HG03520 (cell line): ENCODE data around the gene SNRNP200.

Experiments used
- ATAC-seq: cut with Tn5 transposase; IDR thresholded peaks from one replicate; pipeline ENCODE4 v1.9.1; 2021; ENCODE audit warnings: mild to moderate bottlenecking, moderate library complexity; ENCODE audit not compliant: unreplicated experiment

Gene SNRNP200

DNA sequence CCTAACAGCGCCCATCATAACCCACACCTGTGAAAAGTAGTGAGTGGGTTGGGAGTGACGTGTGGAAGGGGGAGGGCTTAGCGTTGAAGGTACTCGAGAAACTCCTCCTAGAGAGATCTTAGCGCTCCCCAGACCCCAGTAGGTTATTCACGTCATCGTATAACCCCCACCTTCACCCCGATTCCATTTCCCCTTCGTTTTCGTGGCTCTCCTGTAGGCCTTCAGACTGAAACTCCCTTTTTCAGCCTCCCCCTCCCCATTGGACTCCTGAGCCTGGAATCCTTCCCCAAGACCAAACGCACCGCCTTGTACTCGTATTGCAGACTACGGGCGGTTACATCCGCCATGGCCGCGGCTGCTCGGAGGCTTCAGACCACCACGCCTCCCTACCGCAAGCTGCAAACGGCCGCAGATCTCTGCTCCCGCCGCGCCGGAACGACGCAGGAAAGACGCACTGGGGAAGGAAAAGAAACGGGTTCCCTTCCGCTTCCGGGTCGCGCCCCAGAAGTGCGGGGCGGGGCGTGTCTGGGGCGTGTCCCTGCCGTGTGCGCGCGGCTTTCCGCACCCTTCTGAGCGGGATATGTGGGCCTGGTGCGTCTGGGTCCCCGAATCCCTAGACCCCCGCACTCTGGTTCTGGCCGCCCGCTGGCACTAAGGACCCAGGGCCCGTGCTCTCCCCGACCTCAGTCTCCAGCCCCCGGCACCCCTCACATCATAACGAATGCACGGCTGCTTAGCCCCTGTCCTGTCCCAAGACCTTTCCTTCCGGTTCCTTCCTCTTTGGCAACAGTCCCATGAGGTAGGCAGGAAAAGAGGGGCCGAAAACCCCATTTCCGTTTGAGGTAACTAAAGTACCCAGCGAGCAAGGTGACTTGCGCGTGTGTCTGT is at the start of gene SNRNP200:
Gene SNRNP200 (minus strand): TSS at position 456 of the 888 bp plus-strand sequence. CDS start 109 bp downstream, at position 347.
- ATAC-seq = peak; percentile 89

DNA sequence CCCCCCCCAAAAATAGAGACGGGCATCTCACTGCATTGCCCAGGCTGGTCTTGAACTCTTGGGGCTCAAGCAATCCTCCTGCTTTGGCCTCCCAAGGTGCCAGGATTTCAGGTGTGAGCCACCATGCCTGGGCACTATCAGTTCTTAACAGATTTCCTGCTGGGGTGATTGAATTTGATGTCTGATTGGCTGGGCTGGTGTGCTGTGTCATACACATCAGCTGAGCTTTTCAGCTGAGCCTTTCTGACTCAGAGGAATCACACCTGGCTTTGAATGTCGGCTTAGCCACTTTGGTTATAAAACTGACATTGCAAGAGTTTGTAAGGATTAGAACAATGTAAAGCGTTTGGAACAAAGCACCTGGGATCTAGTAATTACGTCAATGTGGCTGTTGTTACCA is 49.1 kb upstream of the SNRNP200 start:
- ATAC-seq = no peak

DNA sequence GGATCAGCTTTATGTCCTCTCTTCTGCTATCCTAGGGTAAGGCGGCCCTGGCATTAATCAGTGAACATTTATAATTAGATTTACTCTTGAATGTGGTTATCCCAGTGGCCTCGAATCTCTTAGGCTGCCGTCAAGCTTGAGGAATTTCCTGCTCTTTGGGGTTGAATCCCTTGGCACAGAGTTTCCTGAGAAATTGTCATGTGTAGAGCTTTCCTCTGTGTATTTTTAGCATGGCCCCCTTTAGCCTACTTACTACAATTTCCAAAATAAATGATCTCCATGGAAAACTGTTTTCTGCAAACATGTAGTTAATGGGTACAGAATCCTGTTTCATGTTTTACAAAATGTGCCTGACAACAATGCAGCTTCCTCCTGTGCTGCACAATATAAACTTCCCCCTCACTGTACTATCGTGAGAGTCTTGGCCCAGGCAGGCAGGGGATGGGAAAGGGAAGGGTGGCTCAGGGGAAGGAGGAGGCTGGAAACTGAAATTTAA is 48.3 kb upstream of the SNRNP200 start:
- no peak for ATAC-seq

DNA sequence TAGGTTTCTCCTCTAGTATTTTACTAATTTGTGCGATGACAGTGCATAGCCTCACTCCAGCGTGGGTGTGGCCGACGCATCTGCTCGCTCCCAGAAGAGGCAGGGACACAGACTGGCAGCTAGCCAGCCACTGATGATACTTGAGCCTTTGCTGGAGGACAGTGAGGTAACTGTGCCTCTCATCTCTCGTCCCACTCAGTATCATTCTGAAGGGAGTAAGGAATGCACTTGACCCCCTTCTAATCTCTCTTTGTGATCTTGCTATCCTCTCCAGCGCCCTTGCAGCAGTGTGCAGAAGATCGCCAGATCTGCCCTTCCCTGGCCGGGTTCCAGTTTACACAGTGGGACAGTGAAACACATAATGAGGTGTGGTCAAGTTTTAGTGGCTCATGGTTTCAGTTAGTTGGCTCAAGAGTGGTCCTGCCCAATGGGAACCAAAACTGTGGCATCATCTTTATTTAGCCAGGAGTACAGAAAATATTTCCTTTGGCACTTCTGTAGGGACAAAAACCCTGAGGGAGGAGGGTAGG is 47.8 kb upstream of the SNRNP200 start:
- no peak for ATAC-seq

DNA sequence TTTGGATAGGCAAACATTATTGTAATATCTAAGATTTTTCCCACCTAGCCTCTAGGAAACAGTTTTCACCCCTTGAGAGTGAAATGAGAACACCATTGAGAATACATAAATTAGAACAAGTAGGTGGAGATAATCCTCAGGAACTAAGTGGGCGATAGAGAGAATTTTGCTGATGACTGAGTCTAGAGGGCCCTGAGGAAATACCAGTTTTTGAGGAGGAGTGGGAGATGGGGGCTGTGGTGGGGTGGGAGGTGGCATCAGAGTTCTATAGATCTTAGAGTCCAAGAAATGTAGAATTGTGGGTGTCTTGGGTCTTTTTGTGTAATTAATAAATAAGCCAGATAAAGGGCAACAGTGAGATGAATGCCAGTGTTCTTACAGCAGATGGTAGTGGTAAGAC is 42.0 kb upstream of the SNRNP200 start:
- no peak for ATAC-seq

DNA sequence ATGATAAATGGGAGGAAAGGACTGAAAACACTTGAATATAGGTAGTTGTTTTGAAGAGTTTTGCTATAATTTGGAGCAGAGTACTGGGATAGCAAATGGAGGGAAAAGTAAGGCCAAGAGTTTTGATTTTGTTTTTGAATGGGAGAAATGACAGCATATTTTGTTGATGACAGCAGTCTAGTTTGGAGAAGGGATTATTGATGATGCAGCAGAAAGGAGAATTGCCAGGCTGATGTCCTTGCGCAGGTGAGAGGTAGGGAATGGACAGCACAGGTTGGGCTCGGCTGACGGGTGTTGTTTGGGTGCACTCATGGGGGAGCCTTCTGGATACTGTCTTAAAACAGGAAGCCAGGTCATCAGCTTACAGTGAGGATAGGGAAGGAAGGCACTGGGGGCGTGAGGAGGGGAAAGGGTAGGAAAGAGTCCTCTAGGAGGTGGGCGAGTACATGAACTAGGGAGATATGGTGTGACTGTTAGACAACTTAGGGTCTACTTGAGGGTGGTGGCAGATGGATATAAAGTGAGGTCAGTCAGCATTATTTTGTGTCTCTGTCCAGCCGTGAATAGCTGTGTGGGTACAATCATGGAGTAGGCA is 40.6 kb upstream of the SNRNP200 start:
- no peak for ATAC-seq

DNA sequence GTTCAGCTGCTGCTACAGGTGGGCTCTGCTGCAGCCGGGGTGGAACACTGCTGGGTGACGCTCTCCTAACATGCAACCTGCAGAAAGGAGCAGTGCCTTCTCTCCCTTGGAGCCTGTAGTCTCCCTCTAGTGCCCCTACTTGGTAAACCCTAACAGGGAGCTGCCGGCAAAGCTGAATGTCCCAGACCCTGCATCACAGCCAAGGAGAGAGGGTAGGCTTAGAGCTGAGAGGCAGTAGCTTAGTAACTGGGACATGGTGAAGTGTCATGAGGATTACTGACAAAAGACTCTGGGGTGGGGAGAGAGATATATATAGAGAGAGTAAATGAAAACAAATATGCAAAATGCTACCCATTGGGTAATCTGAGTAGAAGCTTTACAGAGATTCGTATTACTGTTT is 40.1 kb upstream of the SNRNP200 start:
- no peak for ATAC-seq

DNA sequence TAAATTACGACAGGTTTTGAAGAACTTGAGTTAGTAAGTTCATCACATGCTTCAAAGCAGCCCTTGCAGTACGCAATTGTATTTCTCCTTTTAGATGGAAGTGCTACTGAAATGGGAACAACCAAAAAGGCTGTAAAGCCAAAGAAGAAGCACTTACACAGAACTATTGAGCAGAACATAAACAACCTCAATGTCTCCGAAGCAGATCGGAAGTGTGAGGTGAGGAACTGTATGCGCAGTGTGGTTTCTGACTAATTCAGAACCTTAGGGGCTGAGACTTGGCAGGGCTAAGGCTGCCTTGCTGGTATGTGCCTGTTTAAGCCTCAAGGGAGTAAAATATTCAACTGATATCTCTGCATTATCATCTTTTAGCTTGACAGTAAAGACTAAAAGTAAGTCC is 38.7 kb upstream of the SNRNP200 start:
- peak; percentile 77 for ATAC-seq

DNA sequence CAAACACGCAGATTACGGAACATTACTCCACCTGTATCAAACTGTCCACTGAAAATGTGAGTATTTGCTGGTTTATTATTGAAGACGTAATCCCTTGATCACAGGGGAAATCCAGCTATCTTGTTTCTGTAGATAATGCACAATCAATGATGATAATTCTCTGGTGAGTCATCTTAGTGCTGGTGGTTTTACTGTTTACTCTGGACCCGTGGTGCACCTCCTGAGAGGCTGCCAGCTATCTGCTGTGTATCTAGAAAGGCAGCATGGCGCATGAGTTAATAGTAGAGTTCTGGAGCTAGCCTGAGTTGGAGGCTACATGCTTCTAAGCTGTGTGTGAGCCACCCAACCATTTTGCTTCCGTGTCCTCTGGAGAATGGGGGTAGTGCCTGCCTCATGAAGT is 36.7 kb upstream of the SNRNP200 start:
- ATAC-seq = no peak

DNA sequence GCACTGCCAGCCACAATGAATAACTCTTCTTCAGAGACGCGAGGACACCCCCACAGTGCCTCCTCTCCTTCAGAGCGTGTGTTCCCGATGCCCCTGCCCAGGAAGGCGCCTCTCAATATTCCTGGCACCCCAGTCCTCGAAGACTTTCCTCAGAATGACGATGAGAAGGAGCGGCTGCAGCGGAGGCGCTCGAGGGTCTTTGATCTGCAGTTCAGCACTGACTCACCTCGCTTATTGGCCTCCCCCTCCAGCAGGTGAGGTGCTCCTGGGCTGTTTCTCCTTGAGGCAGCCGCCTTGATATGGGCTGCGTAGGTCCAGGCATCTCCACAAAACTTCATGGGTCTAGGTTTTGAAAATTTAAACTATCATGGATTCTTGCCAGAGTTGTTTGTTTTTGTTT is 36.3 kb upstream of the SNRNP200 start:
- no peak for ATAC-seq

DNA sequence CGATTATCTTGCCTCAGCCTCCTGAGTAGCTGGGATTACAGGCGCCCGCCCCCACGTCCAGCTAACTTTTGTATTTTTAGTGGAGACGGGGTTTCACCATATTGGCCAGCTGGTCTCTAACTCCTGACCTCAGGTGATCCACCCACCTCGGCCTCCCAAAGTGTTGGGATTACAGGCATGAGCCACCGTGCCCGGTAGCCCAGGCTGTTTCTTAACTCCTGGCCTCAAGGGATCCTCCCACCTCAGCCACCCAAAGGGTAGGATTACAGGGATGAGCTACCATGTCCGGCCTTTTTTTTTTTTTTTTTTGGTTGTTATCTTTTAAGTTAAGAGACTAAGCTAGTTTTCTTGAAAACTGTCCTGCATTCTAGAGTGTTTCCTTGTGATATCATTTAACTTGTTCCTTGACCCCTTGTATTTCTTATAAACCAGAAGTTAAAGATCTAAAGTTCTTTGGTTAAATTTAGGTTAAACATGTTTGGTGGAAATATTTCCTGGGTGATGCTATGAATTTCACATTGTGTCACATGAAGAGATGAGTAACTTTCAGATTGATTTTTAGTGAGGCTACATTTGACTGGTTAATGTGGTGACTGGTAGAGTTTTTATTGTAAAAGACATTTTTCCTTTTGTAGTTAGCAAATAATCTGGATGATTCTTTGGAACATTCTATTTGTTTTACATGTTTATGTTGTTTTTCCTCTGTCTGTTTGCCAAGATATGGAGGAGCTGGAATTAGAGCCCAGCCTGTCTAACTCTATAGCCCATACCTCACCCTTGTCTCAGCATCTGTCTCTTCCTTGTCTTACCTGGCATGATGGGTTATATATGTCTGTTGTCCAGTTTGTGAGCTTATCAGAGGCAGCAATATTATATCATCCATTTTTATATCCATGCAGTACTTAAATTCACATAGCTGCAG is 35.4 kb upstream of the SNRNP200 start:
- ATAC-seq = no peak

DNA sequence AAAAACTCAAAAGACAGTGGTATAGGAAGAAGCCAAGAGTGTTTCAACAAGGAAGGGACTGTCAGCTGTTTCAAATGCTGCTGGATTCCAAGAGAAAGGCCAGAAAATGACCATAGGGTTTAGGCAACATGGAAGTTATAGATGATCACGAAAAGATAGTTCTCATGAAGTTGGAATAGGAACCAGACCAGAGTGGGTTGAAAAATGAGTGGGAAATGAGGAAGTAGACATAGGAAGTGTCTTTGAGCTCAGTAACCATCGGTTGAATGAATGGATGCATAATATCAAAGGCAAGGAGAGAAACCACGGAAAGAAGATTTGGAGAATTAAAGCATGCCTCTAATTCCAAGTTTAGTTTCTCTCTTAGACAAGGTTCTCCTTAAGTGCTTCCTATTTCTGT is 31.5 kb upstream of the SNRNP200 start:
- no peak for ATAC-seq

DNA sequence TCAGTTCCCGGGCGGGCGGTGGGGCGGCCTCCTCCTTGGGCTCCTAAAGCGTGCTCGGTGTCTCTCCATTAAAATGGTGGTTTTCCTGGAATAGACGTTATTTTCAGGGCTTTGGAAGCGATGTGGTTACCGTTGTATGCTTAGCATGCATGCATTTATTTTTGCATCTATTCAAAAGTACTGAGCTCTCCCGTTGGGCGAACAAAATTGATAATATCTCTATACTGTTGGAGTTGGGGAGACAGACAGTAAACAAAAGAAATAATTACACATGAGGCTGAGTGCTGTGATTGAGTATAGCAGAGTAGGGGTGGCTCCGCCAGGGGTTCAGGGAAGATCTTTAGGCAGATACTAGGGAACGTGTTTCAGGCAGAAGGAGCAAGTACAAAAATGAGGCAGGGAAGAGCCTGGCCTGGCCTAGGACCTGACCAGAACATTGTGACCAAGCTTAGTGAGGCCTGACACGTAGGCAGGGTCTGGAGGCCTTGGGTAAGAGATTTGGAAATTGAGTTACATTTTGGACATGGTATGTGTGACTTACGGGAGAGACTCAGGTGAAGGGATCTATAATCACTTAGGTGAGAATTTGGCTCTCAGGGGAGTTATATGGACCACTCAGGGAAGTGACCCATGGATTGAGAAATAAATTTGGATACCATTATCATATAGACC is 30.9 kb upstream of the SNRNP200 start:
- no peak for ATAC-seq

DNA sequence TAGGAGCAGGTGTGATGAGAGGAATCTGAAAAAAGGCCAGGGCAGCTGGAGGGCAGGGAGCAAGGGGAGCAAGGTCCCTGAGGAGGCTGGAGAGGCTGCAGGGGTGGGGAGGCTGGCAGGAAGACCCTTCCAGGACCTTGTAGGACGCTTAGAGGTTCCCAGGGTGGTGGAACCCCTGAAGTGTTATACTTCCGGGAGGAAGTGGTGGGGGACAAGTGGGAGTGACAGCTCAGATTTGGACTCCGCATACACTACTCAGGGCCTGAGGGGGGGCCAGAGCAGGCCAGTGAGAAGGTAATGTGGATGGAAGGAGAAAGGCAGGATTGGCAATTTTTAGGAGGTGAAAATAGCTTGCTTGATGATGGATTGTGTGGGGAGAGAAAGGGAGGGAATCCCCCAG is 28.4 kb upstream of the SNRNP200 start:
- ATAC-seq = no peak

DNA sequence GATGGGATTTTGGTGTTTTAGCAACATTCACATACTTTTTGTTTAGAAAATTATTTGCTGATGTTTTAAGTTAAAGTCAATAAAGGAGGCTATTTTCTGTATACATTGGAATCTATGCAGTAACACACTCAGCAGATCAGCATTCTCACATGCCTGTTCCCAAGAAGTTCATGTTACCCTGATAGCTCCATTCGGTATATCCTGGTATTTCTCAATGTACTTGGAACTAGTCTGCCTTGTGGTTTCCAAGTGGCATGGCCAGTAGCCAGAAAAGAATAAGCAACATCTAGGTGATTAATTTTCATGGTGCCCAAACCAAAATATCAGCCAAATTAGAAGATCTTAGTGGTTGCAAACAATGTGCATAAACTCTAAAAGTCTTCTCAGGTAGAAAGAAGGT is 25.1 kb upstream of the SNRNP200 start:
- no peak for ATAC-seq

DNA sequence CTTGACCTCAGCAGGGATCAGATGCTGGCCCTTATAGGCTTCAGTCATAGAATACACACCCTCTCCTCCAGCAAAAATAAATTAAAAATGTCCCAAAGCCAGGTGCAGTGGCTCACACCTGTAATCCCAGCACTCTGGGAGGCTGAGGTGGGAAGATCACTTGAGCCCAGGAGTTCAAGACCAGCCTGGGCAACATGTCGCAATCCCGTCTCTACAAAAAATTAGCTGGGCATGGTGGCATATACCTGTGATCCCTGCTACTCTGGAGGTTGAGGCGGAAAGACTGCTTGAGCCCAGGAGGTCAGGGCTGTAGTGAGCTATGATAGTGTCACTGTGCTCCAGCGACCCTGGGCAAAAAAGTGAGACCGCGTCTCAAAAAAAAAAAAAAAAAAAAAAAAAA is 24.5 kb upstream of the SNRNP200 start:
- ATAC-seq = no peak

DNA sequence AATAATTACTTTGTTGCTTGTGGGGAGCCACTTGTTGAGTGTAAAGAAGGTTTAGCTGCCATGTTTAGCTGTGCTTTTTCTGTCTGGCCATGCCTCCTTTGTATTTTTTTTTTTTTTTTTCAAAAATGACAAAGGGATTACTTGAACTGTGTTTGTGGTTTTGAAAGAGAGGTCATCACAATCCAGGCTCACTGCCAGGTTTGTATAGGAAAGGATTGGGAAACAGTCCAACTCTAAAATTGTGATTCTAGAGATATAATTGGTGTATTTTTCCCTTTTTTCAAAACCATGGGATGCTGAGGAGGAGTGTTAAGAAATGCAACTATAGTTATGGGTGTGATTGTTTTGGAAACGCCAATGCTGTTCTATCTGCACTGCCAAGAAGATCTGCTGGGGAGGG is 24.1 kb upstream of the SNRNP200 start:
- ATAC-seq = no peak

DNA sequence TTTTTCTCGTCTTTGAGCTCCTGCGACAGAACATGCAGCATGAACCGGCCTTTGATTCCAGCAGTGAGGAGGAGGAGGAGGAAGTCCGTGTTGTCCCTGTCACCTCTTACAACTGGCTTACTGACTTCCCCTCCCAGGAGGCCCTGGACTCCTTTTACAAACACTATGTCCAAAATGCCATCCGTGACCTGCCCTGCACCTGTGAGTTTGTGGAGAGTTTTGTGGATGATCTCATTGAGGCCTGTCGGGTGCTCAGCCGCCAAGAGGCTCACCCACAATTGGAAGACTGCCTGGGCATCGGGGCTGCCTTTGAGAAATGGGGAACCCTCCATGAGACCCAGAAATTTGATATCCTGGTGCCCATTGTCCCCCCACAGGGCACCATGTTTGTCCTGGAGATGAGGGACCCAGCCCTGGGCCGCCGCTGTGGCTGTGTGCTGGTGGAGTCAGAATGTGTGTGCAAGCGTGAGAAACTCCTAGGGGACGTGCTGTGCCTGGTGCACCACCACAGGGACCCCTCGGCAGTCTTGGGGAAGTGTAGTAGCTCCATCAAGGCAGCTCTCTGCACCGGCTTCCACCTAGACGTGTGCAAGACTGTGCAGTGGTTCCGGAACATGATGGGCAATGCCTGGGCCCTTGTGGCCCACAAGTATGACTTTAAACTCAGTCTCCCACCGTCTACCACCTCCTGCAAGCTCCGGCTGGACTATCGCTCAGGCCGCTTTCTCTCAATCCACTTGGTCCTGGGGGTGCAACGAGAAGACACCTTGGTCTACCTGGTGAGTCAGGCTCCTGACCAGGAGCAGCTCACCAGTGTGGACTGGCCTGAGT is 21.9 kb upstream of the SNRNP200 start:
- no peak for ATAC-seq

DNA sequence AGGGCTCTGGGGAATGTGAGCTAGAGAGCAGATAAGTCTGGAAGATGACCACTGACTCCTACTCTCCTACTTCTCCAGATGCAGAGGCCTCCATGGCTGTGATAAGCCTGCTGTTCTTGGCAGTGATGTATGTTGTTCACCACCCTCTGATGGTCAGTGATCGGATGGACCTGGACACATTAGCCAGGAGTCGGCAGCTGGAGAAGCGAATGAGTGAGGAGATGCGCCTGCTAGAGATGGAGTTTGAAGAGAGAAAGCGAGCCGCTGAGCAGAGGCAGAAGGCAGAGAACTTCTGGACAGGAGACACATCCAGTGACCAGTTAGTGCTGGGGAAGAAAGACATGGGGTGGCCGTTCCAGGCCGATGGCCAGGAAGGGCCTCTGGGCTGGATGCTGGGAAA is 21.2 kb upstream of the SNRNP200 start:
- ATAC-seq = no peak

DNA sequence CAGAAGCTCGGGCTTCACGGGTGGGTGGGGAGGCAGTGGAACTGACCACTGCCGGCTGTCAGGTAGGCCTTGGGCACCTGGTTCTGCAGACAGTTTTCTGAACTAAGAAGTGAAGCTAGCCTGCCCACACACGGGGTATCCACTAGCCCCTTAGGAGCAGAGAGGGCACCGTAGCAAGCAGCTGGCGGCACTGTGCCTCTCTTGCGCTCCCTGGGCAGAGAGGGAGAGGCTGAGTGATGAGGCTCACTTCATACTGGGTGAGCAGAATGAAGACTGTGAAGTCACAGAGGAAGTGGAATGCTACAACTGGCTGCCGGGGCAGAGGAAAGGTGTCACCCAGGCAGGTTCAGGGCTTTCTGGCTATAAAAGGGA is 20.5 kb upstream of the SNRNP200 start:
- ATAC-seq = no peak
